HL-60/S4 (cell line): ENCODE measurements around the gene ZNF223.

Source experiments
- in situ Hi-C: fragments of 300-500 bp; cut with MboI; formaldehyde crosslinking; loops from 2 replicates; pipeline ENCODE4 v1.14.3; 2022; ENCODE audit warnings: low sequenced_read_pairs

Gene ZNF223

DNA sequence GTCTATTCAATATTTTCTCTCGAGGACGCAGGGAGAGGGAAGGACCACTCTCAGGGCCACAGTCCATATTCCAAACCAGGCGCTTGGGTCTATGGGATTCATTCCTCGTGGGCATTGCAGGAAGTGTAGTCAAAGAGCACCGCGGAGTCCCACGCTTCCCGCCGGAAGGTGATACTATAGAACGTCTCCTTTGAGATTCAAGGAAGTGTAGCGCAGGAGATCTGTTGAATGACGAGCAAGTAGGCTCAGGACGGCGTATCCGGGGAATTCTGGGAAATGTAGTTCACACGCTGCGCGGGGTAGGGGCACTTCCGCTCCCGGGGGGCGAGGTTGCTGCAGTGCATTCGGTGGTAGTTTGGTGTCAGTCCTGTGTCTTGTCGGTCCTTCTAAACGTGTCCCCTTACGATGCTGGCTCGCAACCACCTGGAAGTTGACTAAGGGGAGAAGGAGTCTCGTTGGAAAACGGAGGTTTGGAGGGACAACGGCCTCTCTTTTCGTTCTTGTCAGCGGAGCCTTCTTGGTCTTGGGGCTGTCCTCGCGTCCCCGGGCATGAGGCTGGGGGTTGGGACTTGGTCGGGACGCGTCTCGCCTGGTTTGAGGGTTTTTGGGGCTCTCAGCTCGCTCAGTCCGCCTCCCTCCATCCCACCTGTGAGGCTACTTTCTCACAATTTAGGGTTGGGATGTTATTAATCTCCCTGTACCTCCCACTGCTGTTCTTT lies 20.1 kb downstream of the ZNF223 start, which contains the start of gene ZNF284:
Gene ZNF284 (plus strand): TSS at position 336 of the 719 bp plus-strand sequence. CDS start 4,231 bp downstream, outside the sequence.
- in situ Hi-C loops: no loop called here

DNA sequence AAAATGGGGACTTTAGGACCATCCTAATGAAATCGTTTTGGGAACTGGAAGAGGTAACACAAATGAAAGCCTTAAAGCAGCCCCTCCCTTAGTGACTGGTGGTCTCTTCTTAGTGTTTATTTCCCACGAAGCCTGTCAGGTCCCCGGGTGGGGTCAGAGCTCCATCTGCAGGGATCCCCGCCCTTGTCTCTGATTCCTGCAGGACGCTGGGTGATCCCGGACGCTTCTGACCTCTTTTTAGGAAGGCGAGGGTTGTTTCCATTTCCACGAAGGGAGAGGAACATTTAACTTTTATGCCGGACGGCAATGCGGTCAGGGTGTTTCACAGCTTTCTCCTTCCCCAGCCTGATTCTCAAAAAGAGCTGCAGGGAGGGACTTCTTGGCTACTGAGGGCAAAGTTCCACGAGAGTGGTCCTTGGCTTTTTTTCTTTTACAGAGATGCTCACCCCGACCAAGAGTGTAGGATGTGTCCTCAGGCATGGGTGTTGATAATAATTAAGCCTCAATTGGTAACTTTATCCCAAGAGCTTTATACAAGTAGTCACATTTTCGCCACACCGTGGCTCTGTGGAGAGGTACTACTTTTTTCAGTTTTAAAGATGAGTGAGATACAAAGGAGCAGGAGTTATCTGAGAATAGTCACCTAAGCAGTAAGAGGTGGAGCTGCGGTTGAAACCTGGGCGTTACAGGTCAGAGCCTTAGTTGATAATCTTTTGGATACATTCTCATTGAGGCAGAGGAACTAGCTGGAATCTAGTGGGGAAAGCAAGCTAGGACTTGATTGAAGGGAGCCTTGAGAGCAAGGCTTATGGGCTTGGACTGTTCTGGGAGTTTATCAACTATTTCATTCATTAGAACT lies 20.9 kb downstream of the ZNF223 start:
- in situ Hi-C loops: no loop called here

DNA sequence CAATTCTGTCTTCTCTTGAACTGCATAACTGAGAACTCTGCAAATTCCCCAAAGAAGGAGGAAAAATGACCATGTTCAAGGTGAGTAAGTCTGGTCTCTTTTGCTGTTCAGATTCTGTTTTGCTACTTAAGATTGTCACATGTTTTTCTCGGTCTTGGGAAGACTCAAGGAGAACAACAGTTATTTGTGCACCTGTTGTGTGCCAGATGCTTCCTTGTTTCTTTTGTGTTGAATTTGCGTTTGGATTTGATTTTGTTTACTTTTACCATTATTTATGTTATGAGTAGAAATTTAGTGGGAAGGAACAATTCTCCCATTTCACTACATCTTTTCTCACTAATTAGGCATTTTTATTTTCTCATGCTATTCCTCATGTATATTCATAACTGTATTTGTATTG lies 24.5 kb downstream of the ZNF223 start:
- in situ Hi-C loops: no loop called here

DNA sequence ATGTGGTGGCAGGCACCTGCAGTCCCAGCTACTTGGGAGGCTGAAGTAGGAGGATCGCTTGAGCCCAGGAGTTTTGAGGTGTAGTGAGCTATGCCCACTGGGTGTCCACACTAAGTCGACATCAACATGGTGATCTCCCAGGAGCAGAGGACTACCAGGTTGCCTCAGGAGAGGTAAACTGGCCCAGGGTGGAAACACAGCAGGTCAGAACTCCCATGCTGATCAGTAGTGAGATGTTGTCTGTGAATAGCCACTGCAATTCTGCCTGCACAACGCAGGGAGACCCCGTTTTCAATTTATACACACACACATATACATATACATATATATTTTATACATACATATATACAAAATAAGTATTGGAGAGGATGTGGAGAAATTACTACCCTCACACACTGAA lies 40.3 kb downstream of the ZNF223 start:
- in situ Hi-C loops: no loop called here

DNA sequence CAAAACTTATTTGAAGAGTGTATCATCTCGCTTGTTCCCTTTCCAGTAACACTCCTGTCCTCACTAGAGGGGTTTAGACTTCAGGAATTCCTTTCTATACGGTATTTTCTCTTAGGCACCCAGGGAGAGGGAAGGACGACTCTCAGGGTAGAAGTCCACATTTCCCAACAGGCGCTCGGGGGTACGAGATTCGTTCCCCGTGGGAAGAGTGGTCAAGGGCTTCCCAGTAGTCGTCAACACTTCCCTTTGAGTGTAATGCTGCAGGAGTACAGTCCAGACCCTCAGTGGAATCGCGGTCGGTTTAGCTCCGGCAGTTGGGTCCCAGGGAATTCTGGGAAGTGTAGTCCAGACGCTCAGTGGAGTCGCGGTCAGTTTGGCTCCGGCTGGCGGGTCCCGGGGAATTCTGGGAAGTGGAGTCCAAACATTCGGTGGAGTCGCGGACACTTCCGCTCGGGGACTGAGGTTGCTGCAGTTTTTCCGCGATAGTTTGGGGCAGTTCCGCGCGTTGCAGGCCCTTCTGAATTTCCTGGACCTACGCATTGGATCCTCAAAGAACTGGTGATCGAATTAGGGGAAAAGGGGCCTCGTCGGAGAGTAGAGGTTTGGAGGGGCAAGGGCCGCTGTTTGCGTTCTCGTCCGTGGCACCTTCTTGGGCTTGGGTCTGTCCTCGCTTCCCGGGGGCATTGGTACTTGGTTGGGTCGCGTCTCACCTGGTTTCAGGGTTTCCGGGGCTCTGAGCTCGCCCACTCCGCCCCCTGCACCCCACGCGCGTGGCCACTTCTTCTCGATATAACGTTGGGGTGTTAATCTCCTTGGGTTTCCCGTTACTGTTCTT lies 42.3 kb downstream of the ZNF223 start, which contains the start of gene ZNF224:
Gene ZNF224 (plus strand): TSS at position 431 of the 835 bp plus-strand sequence. CDS start 3,513 bp downstream, outside the sequence.
- in situ Hi-C loops: no loop called here

DNA sequence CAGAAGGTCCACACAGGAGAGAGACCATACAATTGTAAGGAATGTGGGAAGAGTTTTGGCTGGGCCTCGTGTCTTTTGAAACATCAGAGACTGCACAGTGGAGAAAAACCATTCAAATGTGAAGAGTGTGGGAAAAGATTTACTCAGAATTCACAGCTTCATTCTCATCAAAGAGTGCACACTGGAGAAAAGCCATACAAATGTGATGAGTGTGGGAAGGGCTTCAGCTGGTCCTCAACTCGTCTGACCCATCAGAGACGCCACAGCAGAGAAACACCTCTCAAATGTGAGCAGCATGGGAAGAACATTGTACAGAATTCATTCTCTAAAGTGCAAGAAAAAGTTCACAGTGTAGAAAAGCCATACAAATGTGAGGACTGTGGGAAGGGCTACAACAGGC lies 55.9 kb downstream of the ZNF223 start:
- in situ Hi-C loops: no loop called here

DNA sequence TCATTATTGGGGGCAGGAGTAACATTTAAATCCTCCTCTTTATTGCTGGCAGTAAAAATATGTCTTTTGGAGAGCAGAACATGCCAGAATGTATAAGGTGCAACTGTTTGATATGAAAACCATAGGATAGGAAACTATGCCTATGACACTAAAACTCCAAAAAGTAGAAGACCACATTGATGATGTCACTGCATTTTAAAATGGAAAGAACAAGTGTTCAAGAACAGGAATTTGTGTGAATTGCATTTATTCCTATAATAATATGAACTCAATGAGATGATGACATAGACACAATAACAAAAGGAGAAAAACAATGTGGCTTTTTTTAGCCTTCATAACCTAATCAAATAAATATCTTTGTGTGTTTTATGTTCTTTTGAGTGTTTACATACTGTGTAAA lies 57.6 kb downstream of the ZNF223 start:
- in situ Hi-C loops: no loop called here

DNA sequence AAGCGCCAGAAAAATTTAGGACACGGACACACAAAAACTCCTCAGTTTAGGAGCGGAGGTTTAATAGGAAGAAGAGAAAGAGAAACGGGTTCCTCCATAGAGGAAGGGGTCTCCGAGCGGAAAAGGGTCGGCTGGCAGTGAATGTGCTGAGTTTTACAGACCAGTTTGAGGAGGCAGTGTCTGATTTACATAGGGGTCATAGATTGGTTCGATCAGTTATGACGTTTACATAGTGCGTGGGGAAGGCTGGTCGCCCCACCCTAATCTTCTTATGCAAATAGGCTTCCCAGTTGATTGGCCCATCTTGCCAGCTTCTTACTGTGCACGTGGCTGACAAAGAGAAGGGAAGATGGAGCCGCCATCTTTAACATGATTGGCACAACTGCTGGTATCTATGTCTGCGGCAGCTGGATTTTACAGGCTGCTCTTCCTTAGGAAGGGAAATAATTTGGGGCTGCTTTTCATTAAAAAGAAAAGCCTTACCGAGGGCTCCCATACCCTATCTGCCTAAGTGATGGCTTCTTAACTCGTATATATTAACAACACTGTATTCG lies 60.2 kb downstream of the ZNF223 start:
- in situ Hi-C loops: no loop called here

DNA sequence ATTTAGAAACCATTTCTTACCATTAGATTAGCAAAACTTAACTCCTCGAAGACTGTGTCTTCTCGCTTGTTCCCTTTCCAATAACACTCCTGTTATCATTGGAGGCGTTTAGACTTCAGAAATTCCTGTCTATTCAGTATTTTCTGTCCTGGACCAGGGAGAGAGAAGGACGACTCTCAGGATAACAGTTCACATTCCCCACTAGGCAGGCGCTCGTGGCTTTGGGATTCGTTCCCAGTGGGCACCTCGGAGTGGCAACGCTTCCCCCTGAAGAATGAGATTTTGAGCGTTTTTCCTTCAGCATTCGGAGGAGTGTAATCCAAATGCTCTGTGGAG lies 60.9 kb downstream of the ZNF223 start:
- in situ Hi-C loops: no loop called here

DNA sequence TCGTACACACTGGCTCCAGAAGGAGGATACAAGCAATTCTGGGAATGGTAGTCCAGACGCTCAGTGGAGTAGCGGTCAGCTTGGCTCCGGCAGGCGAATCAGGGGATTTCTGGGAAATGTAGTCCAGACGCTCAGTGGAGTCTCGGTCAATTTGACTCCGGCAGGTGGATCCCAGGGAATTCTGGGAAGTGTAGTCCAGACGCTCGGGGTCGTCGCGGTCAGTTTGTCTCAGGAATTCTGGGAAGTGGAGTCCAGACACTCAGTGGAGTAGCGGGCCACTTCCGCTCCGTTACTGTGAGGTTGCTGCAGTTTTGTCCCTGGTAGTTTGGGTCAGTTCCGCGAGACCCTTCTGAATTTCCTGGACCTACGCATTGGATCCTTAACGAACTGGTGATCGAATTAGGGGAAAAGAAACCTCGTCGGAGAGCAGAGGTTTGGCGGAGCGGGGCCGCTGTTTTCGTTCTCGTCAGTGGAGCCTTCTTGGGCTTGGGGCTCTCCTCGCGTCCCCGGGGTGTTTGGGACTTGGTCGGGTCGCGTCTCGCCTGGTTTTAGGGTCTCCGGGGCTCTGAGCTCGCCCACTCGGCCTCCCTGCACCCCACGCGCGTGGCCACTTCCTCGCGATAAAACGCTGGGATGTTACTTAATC lies 61.4 kb downstream of the ZNF223 start, which contains the start of gene ZNF225:
Gene ZNF225 (plus strand): TSS at position 262 of the 646 bp plus-strand sequence. CDS start 2,429 bp downstream, outside the sequence.
- in situ Hi-C loops: no loop called here

DNA sequence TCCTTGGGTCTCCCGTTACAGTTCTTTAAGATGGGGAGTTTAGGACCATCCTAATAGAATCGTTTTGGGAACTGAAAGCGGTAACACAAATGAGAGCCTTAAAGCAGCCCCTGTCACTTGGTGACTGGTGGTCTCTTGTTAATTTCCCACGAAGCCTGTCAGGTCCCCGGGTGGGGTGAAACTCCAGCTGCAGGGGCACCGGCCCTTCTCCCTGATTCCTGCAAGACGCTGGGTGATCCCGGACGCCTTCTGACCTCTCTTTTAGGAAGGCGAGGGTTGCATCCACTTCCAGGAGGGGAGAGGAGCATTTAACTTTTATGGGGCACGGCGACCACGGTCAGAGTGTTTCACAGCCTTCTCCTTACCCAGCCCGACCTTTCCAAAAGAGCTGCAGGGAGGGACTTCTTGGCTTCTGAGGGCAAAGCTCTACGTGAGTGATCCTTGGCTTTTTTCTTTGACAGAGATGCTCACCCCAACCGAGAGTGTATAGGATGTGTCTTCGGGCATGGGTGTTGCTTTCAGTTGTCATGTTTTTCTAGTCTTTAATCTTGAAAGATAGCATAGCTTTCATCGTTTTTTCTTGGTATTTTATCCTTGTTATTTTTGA lies 62.1 kb downstream of the ZNF223 start:
- in situ Hi-C loops: no loop called here
